HG03469 (cell line): ENCODE measurements around the gene DIAPH2.
"Not testable (repeated sequence)": the region's sequence is repeated elsewhere in the genome, so short reads cannot be mapped to it uniquely, and the experiment has no call there.

Source experiments
- ATAC-seq: cut with Tn5 transposase; IDR thresholded peaks from one replicate; pipeline ENCODE4 v1.9.1; 2021; ENCODE audit warnings: mild to moderate bottlenecking, moderate library complexity, moderate number of reproducible peaks; ENCODE audit not compliant: unreplicated experiment

Gene DIAPH2

DNA sequence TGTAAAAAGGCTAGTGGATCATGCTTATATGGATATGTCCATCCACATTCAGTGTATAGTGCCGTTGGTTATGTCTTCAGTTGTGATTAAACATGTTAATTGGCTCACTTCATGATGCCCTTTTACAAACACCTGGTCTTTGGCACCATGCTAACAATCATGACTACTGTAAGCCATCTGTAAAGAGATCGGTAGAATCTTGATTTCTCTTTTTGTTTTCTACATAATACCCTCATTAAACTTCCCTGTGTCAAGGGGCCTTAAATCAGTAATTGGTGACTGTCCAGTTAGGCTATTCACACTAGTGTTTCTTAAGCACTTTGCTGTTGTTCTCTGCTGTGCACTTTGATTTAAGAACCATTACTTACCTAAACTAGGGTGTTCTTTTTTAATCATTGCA lies 674.3 kb downstream of the DIAPH2 start:
- ATAC-seq: no peak

DNA sequence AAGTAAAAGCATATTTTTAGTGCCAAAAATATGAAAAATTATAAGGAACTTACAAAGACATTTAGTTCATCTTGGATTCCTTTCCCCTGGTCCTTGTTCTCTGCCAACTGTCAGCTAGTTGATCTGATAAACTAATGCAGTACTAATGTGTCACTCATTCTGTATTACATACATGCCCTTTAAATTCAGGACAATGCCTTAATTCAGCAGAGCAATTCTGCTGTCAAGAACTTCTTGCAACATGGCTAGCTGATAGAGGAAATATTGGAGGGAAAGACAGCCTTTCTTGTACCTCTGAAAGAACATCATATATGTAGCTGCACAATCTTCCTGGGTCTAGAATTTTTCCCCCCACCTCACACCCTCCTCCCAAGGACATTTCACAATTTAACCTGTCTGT lies 679.2 kb downstream of the DIAPH2 start:
- ATAC-seq: no peak

DNA sequence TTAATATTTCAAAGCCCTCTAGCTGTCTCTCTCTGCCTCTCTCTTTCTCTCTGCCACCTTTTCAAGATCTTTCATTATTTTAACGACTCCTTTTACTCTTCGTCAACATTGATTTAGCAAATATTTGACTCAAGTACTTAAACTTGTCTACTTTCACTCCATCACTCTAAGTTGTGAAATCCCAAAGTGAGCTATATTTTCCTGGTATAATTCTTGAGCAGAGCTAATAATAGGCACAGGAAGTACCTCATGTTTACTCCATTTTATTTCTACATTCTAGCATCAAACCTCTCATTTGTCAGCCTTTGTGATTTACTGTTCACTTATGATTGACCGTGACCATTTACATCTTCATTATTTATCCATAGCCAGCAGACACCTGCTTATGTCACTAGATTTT lies 681.6 kb downstream of the DIAPH2 start:
- no peak for ATAC-seq

DNA sequence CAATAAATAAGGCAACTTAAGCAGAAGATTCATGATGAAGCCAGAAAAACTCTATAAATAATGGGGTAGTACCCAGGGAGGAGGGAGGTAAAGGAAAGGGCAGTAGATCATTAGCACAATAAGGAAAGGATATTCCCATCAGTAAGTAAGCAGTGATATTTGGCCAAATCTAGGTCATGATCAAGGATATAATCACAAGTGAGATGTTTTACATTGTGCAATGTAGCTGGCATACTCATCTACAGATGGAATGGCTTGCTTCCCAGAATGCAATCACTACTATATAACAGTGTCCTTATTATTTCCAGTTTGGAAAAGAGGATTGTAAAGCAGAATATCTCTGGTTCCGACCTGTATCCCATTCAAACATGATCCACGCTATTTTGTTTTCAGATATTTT lies 682.5 kb downstream of the DIAPH2 start:
- no peak for ATAC-seq

DNA sequence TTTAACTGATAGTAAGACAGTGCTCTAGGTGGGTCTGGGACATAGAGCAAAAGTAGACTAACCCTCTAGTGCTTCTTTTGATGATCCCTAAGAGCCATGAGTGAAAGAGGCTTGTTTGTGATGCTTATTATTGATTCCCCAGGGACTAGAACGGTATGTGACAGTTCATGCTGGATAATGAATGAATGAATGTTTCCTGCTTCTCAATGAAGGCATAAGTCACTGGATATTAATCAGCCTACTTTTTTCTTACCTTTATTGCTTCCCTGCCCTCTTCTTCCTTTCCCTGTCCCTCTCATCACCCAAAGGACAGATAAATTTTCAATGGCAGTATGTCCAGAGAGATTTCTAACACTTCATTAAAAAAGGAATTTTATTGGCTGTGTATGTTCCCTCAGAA lies 685.3 kb downstream of the DIAPH2 start:
- ATAC-seq: no peak

DNA sequence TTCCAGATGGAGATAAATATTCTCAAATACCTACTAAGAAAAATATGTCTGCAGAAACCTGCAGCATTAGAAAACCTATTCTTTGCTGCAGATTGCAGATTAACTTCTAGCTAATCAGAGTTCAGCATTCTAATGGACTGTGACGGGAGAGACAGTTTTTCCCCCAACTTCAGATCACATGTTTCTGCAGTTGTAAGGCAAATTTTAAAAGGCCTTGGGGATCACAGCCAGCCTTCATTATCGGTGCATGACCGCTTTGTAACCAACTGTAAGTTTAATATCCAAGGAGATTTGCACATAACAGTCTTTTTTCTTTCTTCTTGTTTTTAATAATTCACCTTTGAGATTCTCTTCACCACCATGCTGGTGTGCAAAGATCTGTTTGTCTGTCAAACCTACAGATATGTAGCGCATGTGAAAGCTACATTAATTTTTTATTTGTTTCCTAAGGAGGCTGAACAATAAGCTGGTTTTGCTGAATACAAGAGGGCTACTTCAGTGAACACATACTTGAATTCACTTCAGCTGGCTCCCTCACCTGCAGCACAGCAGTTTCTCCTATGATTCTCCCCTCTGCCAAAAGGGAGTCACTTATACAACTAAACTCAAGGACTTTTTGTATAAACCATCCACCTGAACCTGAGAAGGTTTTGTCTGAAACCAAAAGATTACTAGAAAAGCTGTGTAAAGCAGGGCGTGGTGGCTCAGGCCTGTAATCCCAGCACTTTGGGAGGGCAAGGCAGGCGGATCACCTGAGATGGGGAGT lies 687.5 kb downstream of the DIAPH2 start:
- no peak for ATAC-seq

DNA sequence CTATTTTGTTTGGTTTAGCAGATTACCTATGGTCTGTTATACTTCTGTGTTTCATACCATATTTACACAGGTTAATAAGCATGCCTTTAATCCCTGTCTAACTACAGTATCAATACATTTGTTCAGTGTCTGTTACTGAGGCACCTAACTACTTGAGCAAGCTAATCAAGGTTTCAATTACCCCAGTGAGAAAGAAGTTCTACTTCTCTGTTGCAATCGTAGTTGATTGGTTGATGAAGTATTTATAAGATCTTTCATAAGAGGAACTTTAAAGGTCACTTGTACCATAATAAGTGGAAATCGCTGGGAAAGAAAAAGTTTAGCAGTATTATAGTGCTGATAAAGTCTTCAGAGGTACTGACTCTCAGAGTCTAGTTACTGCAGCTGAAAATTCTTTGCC lies 689.6 kb downstream of the DIAPH2 start:
- ATAC-seq: no peak

DNA sequence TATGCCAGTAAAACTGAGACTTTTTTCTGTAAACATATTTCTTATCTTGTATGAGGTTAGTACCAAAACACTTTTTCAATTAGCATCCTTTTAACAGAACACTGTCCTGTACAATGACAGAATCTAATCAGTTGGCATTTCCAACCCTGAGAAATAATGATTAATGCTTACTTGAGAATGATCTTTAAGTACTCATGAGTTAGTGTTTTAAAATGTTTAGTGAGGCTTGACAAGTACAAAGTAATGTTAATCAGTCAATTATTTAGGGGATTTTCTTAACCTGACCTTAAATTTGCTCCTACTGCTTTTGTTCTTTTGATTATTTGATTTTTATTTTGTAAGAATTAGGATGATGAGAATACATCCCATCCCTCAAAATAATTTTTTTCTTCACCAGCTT lies 695.6 kb downstream of the DIAPH2 start:
- no peak for ATAC-seq

DNA sequence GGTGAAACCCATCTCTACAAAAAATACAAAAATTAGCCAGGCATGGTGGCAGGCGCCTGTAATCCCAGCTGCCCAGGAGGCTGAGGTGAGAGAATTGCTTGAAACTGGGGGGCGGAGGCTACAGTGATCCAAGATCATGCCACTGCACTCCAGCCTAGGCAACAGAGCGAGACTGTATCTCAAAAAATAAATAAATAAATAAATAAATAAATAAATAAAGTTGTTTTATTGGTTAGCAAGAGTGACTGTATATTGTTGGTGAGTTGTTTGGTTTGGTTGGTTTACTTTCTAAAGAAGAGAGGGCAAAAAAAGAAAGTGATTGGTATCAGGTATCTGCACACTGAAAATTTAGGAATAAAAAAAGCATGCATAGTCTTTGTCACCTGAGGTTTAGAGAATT lies 700.0 kb downstream of the DIAPH2 start:
- no peak for ATAC-seq

DNA sequence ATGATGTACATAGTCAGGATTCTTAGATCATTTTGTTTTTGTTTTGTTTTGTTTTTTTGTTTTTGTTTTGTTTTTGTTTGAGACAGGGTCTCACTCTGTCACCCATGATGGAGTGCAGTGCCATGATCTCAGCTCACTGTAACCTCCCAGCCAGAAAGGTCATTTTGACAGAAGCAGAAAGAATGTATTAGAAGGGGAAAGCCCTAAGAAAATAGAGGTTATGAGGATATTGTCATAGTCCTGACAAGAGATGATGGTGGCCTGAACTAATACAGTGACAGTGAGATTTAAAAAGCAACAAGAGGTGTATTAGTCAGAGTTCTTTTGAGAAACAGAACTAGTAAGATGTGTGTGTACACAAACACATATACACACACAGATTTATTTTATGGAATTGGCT lies 702.4 kb downstream of the DIAPH2 start:
- ATAC-seq: no peak

DNA sequence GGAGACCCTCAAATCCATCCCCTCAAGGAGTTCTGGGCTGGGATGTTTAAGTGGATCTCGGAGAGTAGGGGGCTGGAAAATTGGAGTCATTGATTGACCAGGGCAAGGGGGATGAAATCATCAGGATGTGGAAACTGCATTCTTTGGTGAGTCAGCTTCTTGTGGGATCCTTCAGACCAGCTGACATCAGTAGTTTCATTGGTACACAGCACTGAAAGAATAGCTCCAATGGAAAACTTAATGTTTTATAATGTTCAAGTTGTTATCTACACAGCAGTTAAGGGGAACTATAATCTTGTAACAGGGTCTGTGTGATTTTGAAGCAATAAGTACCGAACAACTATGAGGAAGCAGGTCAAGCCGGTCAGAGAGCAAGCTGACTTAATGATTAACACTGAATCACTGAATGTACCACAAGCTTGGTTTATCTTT lies 705.1 kb downstream of the DIAPH2 start:
- ATAC-seq: no peak

DNA sequence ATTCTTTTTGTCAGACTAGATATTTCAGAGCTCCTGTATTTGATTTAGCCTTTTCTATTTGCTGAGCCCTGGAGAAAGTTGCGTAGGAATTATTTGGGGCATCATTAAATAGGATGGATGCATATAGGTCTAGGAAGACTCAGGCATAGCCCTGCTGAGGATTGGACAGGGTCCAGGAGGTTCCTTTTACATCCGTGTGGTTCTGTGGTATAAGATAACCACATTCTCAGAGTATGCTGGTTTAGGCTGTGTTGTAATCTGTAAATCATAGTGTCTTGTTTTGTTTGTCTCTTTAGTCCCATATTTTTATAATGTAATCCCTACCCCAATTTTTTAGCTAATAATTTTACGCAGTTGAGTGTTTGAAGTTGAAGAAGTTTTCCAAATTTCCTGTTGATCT lies 712.7 kb downstream of the DIAPH2 start:
- no peak for ATAC-seq

DNA sequence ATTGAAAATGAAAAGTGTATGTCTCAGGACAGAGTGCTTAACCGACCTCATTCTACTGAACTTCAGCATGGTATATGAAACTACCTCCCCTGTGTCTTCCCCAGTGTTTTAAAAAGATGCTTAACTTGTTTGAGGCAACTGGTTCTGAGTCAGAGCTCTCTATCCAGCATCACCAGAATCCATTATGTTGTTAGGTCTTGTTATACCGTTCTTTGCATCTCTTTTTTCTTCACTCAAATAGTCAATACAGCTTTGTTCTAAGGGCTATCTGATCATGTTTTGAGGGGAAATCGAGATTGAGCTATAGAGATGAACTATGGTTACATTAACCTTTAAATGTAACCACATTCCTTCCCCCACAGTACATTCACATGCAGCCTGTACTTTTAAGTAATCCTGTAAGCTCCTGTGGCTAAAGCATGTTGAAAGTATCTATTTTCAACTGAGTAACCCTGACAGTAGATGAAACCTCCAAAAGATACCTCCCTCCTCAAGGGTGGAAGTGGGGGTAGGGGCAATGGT lies 713.4 kb downstream of the DIAPH2 start:
- peak; percentile 38 for ATAC-seq

DNA sequence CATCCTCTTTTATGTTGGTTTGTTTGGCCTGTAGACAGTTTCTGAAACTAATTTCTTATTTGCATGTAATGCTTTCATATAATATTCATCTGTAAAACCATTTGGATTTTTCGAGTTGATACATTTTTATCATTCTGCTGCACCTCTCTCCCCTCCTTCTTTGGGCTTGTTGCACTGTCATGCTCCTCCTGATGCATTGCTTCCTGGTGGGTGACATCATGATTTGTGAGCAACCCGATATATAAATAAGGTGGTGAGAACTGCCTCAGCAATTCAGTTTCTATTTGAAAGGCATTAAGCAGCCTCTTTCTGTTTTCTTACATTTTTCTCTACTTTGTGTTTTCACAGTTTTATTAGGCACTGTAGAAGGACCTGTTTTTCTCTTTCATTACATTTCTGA lies 714.8 kb downstream of the DIAPH2 start:
- ATAC-seq: peak; percentile 29

DNA sequence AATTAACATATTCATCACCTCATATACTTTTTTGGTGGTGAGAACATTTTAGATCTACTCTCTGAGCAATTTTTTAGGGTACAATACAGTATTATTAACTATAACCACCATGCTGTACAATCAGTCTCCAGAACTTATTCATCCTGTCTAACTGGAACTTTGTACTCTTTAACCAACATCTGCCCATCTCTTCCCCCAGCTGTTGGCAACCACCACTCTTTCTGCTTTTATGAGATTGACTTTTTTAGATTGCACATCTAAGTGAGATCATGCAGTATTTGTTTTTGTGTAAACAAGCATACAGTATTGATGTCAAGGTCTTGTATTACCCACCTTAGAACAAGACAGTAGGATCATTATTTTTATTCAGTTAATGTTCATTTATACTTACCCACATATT lies 715.9 kb downstream of the DIAPH2 start:
- no peak for ATAC-seq

DNA sequence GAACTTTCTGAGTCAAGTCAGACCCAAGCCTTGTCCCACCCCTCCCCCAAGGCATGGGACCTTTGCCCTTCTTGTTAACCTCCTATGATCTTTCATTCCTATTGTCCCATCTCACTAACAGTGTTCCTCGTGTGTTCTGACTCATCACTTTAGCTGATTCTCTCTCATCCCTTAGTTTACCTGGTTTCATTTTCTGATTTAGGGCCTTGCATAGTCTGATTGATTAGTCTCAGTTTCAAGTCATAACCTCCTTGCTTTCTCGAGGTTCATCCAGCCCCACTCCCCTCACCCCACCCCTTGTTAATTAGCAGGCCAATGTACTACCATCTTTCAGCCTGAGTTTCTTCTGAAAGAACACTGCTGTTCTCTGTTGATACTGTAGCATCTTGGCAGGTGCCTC lies 716.5 kb downstream of the DIAPH2 start:
- peak; percentile 36 for ATAC-seq

DNA sequence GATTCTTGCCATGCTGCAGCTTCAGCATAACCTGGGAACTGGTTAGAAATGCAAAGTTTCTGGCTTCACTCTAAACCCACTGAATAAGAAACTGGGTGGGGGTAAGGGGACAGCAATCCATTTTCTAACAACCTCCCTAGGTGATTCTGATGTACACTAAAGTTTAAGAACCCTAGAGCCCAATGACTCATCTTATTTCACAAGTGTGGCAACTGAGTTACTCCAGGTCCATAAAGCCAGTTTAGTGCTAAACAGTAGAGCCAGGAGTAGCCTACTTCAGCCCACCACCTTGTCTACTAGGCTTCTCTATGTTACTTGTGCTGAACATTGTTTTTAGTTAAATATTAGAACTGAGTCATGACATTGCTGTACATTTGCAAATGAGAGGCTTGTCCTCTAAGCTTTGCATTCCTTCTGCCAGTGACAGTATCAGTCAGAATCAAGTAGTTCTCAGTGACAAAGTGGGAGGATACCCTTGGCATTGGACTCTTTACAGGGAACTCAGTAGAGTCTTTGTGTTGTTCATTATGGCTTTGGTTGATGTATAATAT lies 717.0 kb downstream of the DIAPH2 start:
- no peak for ATAC-seq

DNA sequence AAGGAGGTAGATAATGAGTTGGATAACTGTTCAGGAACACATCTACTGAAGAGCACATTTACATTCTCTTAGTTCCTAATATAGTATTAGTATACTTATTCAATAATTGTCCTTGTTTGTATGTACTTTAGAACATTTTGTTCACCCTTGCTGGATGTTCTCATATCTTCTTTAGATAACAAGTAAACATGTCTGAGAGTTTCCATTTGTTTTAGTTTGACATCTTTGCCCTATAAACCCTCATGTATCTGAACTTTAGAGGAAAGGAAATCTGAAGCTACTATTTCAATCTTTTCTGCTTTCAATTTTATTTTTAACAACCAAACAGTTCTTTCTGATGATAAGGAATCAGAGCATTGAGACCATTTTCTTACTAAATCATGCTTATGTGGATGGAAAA lies 717.7 kb downstream of the DIAPH2 start:
- no peak for ATAC-seq

DNA sequence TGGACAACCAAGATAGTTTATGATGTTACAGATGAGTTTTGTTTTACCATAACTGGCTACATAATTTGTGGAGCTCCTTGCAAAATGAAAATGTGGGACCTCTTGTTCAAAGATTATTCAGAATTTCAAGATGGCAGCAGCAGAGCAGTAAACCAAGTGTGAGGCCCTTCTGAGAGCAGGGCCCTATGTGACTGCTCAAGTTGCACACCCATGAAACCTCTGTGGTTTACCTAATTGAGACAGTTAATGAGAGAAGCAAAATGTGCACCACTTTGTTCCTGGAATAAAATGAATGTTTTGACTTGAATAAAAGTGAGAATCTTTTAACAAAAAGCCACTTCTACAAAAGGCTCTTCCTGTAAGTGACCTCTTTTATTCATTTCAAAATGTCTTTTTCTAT lies 718.3 kb downstream of the DIAPH2 start:
- no peak for ATAC-seq

DNA sequence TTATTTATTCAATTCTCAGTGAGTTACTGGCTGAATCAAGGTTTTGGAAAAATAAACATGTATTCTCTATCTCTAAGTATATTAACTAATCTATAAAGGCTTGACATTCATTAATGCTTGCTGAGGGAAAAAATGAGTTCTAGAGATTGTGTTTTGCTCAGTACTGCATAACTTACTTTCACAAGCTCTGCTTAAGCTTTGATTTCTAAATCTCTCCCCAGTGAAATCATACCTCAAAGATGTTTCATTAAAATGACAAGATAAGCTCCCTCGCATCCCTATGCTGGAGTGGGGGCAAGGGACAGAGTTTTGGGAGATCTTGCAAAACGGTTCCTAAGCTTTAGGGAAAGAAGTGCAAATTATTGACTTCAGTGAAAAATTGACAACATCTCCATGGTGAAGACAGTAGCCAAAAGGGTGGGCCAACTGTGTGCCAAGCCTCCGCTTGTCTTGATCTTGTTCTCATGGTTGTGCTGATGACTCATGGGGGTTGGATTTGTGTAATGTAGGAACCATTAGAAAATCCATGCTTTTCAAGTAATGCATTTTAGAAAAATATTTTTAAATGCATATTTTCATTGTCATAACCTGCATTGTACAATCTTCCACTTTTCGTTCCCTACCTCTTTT lies 720.5 kb downstream of the DIAPH2 start:
- no peak for ATAC-seq

DNA sequence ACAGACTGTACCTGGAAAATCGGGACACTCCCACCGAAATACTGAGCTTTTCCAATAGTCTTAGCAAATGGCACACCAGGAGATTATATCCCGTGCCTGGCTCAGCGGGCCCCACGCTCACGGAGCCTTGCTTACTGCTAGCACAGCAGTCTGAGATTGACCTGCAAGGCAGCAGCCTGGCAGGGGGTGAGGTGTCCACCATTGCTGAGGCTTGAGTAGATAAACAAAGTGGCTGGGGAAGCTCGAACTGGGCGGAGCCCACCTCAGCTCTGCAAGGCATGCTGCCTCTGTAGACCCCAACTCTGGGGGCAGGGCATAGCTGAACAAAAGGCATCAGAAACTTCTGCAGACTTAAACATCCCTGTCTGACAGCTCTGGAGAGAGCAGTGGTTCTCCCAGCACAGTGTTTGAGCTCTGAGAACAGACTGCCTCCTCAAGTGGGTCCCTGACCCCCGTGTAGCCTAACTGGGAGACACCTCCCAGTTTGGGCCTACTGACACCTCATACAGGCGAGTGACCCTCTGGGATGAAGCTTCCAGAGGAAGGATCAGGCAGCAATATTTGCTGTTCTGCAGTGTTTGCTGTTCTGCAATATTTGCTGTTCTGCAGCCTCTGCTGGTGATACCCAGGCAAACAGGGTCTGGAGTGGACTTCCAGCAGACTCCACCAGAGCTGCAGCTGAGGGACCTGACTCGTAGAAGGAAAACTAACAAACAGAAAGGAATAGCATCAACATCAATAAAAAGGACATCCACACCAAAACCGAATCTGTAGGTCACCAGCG lies 725.2 kb downstream of the DIAPH2 start:
- ATAC-seq: not testable (repeated sequence)
